ENCODE measurements around the gene GNAQ. TPM values are rescaled to one million over a fixed set of nuclear protein-coding genes. Genes with fewer than 3 reads are reported as not detected.

GNAQ gene
- total and polyA plus RNA-seq, 2 of the 13 experiments (the other 11 are each of a cell fraction or from before 2014, with no cell fraction given): 16.5 to 17.7 TPM

DNA sequence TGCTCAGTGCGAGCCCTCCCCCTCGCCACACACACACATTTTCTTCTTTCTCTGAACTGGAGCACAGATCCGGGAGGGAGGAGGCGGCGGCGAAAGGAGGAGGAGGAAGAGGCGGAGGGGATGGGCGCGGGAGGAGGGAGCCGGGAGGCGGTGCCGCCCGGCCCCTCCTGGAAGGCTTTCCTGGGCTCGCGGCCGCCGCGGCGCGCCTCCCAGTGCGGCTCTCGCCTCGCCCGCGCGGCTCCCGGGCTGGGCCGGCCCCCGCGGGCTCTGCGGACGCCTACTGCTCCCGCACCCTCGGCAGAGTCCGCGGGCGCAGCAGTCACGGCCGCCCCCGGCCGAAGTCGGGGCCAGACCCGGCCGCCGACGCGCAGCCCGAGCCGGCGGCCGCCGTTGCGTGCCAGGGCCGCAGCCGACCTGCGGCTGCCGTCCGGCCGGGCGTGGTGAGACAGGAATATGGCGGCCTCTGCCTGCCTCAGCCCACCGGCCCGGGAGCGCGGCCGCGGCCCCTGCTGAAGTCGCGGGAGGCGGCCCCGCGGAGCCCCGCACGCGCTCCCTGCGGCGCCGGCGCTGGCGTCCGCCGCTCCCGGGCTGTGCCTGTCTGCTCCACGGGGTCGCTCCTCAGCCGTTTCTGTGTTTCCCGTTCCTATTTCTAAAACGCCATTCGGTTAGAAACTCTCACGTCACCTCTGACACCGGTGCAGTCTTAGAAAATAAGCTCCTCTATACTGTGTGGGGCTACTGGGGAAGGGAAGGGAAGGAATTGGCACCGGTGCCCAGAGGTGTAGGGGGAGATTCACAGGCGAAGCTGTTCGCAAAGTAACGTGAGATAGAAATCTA, 500 bp upstream of the GNAQ start (continued):
- no peak for TF ChIP-seq ZIK1 (CRISPR knock-in tag; IDR thresholded peaks at IDR 0.05; ENCODE audit: borderline replicate concordance, low read depth)
- no peak for TF ChIP-seq NFE2L1 (CRISPR knock-in tag; IDR thresholded peaks at IDR 0.05; ENCODE audit: borderline replicate concordance)
- TF ChIP-seq, protein P1, sequence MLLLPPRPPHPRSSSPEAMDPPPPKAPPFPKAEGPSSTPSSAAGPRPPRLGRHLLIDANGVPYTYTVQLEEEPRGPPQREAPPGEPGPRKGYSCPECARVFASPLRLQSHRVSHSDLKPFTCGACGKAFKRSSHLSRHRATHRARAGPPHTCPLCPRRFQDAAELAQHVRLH (CRISPR knock-in tag; IDR thresholded peaks at IDR 0.05; ENCODE audit: borderline replicate concordance, low read depth): no peak
- TF ChIP-seq, protein P2, sequence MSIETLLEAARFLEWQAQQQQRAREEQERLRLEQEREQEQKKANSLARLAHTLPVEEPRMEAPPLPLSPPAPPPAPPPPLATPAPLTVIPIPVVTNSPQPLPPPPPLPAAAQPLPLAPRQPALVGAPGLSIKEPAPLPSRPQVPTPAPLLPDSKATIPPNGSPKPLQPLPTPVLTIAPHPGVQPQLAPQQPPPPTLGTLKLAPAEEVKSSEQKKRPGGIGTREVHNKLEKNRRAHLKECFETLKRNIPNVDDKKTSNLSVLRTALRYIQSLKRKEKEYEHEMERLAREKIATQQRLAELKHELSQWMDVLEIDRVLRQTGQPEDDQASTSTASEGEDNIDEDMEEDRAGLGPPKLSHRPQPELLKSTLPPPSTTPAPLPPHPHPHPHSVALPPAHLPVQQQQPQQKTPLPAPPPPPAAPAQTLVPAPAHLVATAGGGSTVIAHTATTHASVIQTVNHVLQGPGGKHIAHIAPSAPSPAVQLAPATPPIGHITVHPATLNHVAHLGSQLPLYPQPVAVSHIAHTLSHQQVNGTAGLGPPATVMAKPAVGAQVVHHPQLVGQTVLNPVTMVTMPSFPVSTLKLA (IDR thresholded peaks at IDR 0.05): no peak
- no peak for TF ChIP-seq ZNF205 (CRISPR knock-in tag; IDR thresholded peaks at IDR 0.05)
- TF ChIP-seq TARDBP (CRISPR knock-in tag; IDR thresholded peaks at IDR 0.05): 0 out of 2 replicates have a peak, but pooled peaks have one; percentile 25
- TF ChIP-seq ZNF550 (CRISPR knock-in tag; IDR thresholded peaks at IDR 0.05; ENCODE audit: borderline replicate concordance): no peak
- no peak for TF ChIP-seq JDP2 (CRISPR knock-in tag; IDR thresholded peaks at IDR 0.05; ENCODE audit: borderline replicate concordance)
- TF ChIP-seq, protein P3, sequence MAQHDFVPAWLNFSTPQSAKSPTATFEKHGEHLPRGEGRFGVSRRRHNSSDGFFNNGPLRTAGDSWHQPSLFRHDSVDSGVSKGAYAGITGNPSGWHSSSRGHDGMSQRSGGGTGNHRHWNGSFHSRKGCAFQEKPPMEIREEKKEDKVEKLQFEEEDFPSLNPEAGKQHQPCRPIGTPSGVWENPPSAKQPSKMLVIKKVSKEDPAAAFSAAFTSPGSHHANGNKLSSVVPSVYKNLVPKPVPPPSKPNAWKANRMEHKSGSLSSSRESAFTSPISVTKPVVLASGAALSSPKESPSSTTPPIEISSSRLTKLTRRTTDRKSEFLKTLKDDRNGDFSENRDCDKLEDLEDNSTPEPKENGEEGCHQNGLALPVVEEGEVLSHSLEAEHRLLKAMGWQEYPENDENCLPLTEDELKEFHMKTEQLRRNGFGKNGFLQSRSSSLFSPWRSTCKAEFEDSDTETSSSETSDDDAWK (CRISPR knock-in tag; IDR thresholded peaks at IDR 0.05): no peak
- no peak for TF ChIP-seq HNRNPK (IDR thresholded peaks at IDR 0.05; ENCODE audit: low read depth, low read length, poor library complexity, severe bottlenecking)
- no peak for TF ChIP-seq ZNF333 (CRISPR knock-in tag; IDR thresholded peaks at IDR 0.05; ENCODE audit: borderline replicate concordance)
- no peak for TF ChIP-seq MEIS2 (CRISPR knock-in tag; IDR thresholded peaks at IDR 0.05)
- TF ChIP-seq ZNF615 (CRISPR knock-in tag; IDR thresholded peaks at IDR 0.05; ENCODE audit: borderline replicate concordance): no peak
- no peak for TF ChIP-seq CREM (IDR thresholded peaks at IDR 0.05)
- no peak for TF ChIP-seq CREM (CRISPR knock-in tag; IDR thresholded peaks at IDR 0.05)
- TF ChIP-seq XBP1 (CRISPR knock-in tag; IDR thresholded peaks at IDR 0.05): no peak
- TF ChIP-seq ZNF629 (CRISPR knock-in tag; conservative IDR thresholded peaks at IDR 0.05): no peak
- TF ChIP-seq, protein P4, sequence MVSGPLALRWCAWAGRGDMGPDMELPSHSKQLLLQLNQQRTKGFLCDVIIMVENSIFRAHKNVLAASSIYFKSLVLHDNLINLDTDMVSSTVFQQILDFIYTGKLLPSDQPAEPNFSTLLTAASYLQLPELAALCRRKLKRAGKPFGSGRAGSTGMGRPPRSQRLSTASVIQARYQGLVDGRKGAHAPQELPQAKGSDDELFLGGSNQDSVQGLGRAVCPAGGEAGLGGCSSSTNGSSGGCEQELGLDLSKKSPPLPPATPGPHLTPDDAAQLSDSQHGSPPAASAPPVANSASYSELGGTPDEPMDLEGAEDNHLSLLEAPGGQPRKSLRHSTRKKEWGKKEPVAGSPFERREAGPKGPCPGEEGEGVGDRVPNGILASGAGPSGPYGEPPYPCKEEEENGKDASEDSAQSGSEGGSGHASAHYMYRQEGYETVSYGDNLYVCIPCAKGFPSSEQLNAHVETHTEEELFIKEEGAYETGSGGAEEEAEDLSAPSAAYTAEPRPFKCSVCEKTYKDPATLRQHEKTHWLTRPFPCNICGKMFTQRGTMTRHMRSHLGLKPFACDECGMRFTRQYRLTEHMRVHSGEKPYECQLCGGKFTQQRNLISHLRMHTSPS (CRISPR knock-in tag; IDR thresholded peaks at IDR 0.05; ENCODE audit: low read depth): no peak
- TF ChIP-seq, protein P5, sequence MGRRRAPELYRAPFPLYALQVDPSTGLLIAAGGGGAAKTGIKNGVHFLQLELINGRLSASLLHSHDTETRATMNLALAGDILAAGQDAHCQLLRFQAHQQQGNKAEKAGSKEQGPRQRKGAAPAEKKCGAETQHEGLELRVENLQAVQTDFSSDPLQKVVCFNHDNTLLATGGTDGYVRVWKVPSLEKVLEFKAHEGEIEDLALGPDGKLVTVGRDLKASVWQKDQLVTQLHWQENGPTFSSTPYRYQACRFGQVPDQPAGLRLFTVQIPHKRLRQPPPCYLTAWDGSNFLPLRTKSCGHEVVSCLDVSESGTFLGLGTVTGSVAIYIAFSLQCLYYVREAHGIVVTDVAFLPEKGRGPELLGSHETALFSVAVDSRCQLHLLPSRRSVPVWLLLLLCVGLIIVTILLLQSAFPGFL (CRISPR knock-in tag; IDR thresholded peaks at IDR 0.05): no peak

Data from HepG2 (cell line).